Activated CD4-positive, alpha-beta T cell treated with anti-CD3 and anti-CD28 coated beads, Interleukin-10, Interleukin-2, amounts not matched to agents 100 ng/mL and 50 ng/mL, durations not matched to agents 16 hours and 8 hours (primary cell): Measurements from ENCODE around the gene RIMS1.
"Not testable (repeated sequence)": the region's sequence is repeated elsewhere in the genome, so short reads cannot be mapped to it uniquely, and the experiment has no call there.

Experiments
- DNase-seq: peaks from one replicate; pipeline ENCODE4 v3.0.0-alpha.2; 2020

Gene RIMS1

GRCh38 chr6:72260489-72260888 is 374.1 kb downstream of the RIMS1 start:
- no peak for DNase-seq

DNA sequence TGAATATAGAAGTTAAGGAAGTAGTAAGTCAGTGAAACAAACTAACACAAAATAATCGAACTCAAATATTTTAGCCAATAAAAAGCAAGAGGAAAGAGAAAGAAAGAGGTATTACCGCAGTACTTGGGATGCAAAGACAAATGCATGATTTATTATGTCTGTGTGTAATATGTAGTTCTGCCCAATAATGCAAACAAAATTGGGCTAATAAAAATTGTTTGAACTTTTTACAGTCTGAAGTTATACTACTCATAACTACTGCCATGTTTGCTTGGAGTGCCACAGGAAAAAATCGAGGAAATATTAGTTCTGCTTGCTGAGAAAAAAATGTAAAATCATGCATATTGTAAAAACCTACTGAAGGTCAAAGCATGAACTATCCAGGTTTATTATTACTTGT is 375.2 kb downstream of the RIMS1 start:
- DNase-seq = no peak

GRCh38 chr6:72262254-72262653 is 375.9 kb downstream of the RIMS1 start:
- no peak for DNase-seq

DNA sequence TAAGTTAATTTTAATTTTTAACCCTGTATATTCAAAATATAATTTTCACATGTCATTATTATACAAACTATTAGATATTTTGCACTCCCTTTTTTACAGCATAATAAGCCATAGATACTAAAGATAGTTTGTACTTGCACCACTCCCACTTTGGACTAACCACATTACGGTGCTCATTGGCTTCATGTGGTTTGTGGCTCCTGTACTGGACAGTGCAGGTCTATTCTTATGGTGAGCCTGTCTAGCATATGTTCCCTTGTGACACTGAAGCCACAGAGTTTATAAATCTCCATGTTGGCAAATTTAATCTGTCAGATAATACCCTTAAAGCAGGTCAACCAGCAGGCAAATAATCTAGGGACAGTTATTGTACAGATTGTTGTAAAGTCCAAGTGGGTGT is 381.1 kb downstream of the RIMS1 start:
- no peak for DNase-seq

GRCh38 chr6:72271531-72271930 is 385.2 kb downstream of the RIMS1 start:
- DNase-seq = no peak

DNA sequence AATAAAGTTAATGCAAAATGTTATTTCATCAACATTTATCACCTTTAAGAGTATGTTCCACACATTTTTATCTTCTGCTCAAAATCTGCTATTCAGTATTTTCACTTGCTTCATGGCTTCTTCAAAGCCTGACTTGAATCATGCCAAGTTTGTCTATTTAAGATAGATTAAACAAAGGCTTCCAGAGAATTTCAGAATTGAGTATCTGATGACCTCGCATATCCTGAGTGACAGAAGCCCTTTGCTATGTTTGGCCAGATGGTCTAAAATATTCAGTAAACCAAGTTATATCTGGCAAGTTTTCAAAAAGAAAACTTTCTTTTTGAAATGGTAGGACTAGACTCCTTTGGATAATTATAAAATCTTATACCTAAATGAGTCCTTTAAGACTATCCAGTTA is 386.6 kb downstream of the RIMS1 start:
- DNase-seq = no peak

GRCh38 chr6:72275888-72276287 is 389.5 kb downstream of the RIMS1 start:
- DNase-seq = no peak

DNA sequence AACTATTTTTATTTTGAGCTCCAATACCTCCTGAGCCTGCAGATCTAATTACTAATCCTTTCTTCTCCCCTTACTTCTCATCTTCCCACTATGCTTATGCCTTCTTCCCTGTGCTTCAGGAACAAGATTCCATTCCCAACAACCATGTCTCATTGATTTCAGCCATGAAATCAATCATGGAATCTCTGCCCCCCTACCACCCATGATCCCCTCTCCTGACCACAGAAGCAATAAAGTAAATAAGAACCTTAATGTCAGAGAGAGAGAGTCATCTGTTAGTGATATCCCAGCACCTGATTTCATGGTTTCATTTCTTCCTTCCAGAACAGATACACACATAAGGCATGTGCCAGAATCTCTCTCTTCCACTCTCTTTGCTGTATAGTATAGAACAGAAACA is 395.9 kb downstream of the RIMS1 start:
- DNase-seq = no peak

DNA sequence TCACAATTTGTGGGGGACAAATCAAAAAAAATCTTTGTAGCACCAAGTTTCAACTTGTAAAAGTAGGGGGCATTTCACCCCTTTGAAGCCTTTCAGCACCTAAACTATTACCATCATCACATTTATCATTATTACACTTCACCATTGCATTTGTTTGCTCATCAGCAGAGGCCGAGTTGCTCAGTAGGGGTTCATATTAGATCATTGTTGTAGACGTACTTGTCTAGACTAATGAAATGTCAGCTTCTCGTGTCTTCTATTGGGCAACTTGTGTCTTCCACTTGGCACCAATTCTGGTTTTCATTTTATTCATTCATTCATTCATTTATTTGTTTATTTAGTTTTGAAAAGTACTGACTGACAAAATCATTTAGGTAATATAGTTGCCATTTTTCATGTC is 397.2 kb downstream of the RIMS1 start:
- no peak for DNase-seq

GRCh38 chr6:72286911-72287311 is 400.6 kb downstream of the RIMS1 start:
- DNase-seq = no peak

DNA sequence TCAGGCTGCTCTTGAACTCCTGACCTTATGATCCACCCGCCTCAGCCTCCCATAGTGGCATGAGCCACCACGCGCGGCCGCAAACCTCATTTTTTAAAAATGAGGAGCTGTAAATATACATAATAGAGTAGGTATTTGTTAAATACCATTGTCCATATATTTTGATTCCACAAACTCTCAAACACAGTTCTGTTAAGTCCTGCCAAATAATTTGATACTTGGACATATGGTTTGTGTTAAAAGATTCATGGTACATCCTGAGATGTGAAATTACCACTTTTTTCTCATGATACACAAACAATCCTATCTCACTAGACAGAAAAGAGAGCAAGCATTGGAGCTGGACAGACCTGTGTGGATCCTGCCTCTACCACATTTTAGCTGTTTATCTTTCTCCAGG is 401.5 kb downstream of the RIMS1 start:
- DNase-seq = no peak

GRCh38 chr6:72288592-72288991 is 402.2 kb downstream of the RIMS1 start:
- DNase-seq = no peak

DNA sequence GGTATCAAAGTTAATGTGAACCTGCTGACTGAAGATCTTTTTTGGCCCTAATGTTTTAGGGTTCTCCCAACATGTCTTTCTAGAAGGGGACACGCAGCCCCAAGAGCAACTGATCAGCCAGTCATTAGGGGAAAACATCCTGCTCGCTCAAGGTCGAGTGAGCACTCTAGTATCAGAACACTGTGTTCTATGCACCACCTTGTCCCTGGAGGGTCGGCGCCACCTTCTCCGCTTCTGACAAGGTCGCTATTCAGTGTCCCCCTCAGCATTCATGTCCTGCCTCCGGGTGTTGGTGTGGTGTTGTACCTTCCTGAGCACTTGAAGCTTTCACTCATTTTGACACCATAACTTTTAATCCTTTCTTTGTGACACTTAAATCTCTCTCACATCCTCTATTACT is 404.3 kb downstream of the RIMS1 start:
- no peak for DNase-seq

GRCh38 chr6:72296375-72296774 is 410.0 kb downstream of the RIMS1 start:
- no peak for DNase-seq

DNA sequence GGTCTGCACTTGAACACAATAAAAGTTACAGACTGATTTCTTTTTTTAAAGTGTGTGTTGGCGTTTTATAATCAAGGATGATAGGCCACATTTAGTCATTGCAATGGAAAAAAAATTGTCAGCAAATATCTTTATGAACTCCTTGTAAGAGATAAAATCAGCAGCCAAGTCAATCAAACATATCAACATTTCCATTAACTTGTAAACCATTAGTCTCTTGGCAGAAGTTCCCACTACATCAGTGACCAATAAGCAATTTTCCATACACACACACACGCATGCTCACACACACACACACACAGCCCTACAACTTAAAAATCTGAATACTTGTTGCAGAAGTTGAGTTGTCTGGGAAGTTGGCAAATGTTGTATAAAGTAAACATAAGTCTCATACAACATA is 419.6 kb downstream of the RIMS1 start:
- no peak for DNase-seq

- DNase-seq = no peak
These were observed 430.5 kb downstream of the RIMS1 start for GRCh38 chr6:72316675-72317380.

DNA sequence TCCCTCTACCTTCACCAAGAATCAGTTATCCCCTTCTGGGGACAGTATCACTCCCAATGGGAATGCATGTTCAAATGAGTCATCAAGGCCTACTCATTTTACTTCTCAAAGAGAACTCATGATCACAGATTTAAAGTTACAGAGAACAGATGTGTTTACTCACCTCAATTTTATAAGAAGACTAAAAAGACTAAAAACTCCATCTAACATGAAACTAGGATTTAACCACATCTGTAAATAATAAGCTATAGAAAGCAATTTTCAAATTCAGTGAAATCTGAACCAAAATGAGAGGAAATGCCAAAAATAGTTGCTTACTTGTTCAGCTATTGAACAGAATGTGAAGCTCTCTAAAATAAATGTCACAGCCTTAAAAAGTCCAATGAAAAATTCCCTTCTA is 435.4 kb downstream of the RIMS1 start:
- no peak for DNase-seq

DNA sequence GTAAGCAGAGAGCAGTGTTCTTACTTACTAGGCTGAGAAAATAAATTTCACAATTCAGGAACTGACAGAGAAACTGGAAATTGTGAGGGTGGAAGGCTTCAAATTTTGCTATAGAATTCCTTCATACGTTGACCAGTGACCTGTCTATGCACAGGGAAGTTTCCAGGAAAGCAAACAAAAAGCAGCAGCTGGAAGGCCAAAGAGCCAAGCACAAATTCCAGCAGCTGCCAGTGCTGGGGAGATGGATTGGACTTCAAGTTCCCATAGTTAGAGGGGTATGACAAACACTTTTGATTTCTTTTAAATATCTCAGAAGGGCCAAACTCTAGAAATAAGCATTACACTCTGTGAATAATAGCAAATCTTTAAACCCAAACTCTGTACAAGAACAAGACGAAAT is 436.4 kb downstream of the RIMS1 start:
- DNase-seq = no peak

DNA sequence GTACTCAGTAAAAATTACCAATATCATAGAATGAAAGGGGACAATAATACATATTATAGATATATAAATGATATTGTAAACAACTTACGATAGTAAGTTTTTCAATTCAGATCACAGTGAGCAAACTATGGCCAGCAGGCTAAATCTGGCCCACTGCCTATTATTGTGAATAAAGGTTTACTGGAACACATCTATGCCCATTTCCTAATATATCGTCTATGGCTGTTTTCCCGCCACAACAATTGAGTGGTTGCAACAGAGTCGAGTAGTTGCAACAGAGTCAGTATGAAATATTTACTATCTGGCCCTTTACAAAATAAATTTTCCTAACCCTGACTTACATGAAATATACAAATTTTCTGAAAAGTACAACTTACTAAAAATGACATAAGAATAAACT is 438.2 kb downstream of the RIMS1 start:
- DNase-seq = no peak

- DNase-seq = no peak
These were observed 442.4 kb downstream of the RIMS1 start for GRCh38 chr6:72328775-72329174.

GRCh38 chr6:72335203-72335602 is 448.9 kb downstream of the RIMS1 start:
- DNase-seq = not testable (repeated sequence)

- no peak for DNase-seq
These were observed 462.6 kb downstream of the RIMS1 start for GRCh38 chr6:72348926-72349325.

GRCh38 chr6:72350296-72350881 is 464.0 kb downstream of the RIMS1 start:
- no peak for DNase-seq

DNA sequence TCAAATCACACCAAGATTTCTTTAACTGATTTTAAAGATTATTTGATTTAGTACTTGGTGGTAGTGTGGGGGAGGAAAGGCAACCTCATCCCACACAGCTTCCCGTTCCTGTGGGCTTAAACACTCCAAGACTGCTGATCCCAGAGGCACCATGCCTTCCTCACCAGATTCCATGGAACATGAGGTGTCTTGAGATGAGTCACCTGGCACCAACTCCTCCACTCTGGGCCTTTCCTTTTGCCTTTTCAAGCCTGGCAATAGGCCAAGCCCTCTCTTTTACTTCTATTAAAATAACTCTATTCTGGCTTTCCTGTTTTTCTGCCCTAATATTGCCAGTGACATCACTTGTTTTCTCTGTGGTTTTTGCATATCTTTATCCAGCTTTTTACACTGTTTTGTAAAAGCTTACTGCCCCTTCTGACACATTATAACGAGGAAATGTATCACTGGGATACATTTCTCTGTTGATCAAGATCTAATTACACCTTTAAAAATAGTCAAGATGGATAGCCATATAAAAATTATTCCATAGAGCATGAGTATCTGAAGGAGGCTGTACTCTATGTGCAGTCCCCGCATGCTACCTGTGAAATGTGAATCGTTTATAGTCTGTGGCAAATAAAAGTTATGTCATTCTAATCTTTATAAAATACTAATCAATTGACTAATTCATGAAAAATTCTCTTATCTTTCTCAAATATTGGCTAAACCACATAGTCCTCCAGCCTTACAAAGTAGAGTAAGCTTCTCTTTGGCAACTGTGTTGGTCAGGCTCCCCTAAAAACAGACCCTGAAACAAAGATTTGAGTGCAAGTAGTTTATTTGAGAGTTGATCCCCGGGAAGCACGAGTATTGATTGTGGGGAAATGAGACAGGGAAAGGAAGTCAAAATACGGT is 477.7 kb downstream of the RIMS1 start:
- DNase-seq = no peak
